Activated gamma-delta T cell treated with Interleukin-2 at 50 U/mL for 16 hours (primary cell): ENCODE data around the gene ICE1.
"Not testable (repeated sequence)": the region's sequence is repeated elsewhere in the genome, so short reads cannot be mapped to it uniquely, and the experiment has no call there.

Experiments
- DNase-seq: peaks from one replicate; pipeline ENCODE4 v3.0.0-alpha.2; 2020

ICE1 gene

DNA sequence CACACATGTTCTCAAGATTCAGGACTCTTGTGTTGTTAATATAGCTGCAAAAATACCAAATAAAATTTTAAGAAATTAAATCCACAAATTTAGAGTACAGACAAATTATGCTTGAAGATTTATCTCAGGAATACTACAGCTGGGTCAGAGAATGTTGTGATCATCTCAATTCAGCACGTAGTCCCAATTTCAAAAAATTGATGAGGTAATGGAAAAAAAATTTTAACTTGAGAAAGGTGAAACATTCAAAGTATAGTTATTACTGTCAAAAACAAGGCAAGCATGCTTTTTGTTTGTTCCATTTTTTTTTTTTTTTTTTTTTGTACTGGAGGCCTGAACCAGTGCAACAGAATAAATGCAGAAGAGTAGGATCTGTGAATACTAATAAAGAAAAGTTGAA is 29.4 kb downstream of the ICE1 start:
- DNase-seq = no peak

- no peak for DNase-seq
Observed at GRCh38 chr5:5453131-5453530, 30.7 kb downstream of the ICE1 start.

- DNase-seq = no peak
Observed at GRCh38 chr5:5454391-5454790, 31.9 kb downstream of the ICE1 start.

- no peak for DNase-seq
Observed at GRCh38 chr5:5456858-5457257, 34.4 kb downstream of the ICE1 start.

DNA sequence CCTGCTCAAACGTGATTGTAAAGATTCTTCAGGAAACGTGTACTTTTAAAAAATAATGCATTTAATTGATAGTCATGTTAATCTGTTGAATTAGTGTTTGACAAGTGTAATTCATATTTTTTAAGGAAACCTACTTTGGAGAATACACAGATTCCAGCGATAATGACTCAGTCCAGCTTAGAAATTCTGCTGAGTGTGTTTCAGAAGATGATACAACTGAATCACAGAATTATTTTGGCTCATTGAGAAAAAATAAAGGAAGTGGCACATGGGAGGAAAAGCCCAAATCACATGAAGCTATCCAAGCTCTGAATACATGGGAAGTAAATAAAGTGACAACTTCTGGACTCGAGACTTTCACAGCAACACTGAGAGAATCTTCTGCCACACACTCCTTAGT is 37.8 kb downstream of the ICE1 start:
- no peak for DNase-seq

GRCh38 chr5:5461012-5461411 is 38.5 kb downstream of the ICE1 start:
- DNase-seq = no peak

DNA sequence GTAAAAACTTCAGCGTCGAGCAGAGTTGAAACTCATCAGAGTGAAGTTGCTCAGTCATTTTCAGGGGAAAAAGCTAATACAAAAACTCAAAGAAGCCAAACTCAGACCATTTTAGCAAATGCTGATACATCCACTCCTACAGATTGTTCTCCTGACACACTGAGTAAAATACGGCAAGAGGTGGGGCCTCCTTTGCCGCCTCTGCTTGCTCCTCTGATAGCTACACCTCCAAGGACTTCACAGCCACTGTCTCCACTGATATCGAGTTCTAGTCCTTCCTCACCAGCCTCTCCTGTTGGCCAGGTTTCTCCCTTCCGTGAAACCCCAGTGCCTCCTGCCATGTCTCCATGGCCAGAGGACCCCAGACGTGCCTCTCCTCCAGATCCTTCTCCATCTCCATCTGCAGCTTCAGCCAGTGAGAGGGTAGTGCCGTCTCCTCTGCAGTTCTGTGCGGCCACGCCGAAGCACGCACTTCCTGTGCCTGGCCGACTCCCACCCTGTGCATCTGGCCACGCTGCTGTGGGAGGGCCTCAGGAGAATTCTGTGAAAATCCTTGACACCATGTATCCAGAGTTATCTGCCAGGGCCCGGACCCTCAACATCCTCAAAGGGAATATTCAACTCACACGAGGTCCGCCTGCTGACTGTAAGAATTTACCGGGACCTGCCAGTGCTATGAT is 41.7 kb downstream of the ICE1 start:
- DNase-seq = no peak

DNA sequence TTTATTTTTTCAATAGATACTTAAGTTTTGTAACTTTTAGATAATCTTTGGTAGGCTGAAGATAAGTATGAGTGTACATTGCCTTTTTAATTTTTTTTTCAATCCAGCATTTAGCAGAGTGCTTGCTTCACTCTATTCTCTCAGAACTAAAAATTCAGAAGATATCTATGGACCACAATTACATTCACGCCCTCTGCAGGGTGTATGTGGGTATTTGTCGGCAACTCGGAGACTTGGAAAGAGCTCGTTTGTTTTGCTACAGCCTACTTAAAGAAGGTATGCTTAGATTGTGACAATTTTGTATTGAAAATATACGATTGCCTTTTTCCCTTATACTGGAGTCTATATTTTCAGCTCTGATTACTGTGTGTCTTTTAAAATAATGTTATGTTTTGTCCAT is 43.8 kb downstream of the ICE1 start:
- no peak for DNase-seq

- DNase-seq = no peak
Observed at GRCh38 chr5:5467737-5468136, 45.3 kb downstream of the ICE1 start.

- no peak for DNase-seq
Observed at GRCh38 chr5:5470933-5471332, 48.5 kb downstream of the ICE1 start.

DNA sequence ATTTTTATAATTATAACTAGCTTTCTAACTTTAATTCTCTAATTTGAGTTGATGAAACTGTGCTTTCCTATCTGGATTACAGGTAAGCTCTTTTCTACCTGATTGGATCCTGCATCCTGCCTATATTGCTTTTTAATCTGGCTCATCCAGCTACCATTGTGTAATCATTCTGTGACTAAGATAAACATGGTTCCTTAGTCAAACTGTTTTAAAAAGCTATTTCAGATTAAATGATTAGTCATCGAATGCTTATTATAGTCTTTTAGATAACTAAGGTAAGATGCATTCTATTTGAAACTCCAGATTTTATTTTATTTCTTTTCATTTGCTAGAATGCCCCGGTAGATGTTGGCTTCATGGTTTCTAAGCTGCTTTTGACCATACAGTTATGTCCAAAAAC is 50.7 kb downstream of the ICE1 start:
- DNase-seq = no peak

GRCh38 chr5:5474961-5475360 is 52.5 kb downstream of the ICE1 start:
- DNase-seq = no peak

DNA sequence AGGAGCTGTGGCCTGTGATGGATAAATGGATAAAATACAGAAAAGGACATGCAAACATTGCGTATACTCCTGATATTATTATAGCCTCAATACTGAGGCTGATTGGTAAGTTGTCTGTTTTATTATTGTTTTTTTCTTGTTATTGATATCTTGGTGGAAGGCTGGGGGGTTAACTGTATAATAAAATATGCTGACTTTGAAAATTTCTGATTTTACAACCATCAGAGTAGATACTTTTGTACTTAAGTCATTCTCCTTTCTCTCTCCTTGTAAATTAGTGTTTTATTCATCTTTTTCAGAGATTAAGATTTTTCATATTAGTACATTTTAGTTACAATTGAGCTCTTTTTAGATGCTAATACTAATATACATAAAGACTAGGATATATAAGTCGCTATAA is 53.5 kb downstream of the ICE1 start:
- DNase-seq = no peak

DNA sequence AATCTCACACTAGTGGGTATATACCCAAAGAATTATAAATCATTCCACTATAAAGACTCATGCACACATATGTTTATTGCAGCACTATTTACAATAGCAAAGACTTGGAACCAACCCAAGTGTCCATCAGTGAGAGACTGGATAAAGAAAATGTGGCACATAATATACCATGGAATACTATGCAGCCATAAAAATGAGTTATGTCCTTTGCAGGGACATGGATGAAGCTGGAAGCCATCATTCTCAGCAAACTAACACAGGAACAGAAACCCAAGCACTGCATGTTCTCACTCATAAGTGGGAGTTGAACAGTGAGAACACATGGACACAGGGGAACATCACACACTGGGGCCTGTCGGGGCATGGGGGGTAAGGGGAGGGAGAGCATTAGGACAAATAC is 57.1 kb downstream of the ICE1 start:
- not testable (repeated sequence) for DNase-seq

GRCh38 chr5:5480481-5481111 is 58.1 kb downstream of the ICE1 start:
- no peak for DNase-seq

- DNase-seq = no peak
Observed at GRCh38 chr5:5481206-5481605, 58.7 kb downstream of the ICE1 start.

- no peak for DNase-seq
Observed at GRCh38 chr5:5481633-5482032, 59.2 kb downstream of the ICE1 start.

DNA sequence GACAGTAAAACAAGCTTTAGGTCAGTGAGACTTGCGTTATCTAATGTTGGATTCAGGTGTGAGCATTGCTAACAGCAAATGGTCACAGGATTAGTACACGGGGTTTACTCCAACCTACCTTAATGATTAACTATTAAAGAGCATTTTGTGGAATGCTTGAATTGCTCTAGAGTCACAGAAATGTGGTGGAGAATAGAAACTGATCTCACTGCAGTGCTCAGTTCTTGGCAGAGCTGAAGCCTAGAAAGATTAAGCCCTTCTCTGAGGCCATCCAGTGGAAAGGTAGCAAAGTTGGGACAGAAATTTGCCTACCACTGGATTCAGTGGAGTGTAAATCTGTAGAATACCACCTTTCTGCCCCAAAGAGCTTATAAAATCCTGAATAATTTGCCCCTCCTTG is 60.9 kb downstream of the ICE1 start:
- DNase-seq = no peak

GRCh38 chr5:5483880-5484598 is 61.6 kb downstream of the ICE1 start:
- no peak for DNase-seq

DNA sequence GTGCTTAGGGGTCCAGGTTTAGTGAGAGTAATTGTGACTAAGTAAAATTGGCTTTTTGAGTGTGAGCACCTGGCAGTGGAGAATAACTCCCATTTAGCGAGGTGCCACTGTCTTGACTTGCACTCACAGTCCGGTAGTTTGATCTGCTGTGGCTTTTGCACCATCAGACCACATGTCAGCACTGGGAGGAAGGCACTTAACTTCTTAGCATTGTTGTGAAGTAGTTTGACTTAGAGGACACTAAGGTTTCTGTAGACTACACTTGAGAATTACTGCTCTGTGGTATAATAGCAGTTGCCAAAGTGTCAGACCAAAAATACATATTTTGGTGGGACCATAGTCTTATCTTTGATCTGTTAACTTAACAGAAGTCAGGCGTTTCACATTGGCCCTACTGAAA is 63.6 kb downstream of the ICE1 start:
- no peak for DNase-seq

GRCh38 chr5:5487585-5488360 is 65.3 kb downstream of the ICE1 start:
- DNase-seq = no peak

DNA sequence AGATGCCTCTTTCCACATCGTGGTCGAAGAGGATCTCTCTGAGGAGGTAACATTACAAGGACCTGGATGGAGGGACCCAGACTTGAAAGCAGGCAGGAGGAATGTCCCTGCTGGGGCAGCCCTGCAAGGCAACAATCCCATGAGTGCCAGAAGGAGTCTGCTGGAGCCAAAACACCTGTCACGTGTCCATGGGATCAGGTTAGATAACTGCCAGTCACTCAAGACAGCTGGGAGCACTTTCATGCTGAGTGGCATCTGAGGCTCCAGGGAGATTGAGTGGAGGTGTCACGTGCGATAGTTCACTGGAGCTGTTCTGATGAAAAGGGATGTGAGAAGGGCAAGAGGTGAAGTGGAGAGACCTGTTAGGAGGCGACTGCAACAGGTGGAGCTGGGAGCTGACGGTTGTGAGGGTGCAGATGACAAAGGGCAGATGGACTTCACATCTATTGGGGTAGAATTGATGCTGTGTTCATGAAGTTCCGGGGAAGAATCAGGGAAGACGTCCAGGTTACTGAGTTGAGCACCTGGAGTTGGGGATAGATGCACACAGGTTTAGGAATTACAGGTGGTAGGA is 68.4 kb downstream of the ICE1 start:
- no peak for DNase-seq
